WTC11 (cell line): ENCODE results near the gene NAA60. TPM values are rescaled to one million over a fixed set of nuclear protein-coding genes. Genes with fewer than 3 reads are reported as not detected.
A peak's percentile ranks its signal among the peaks of the same experiment; 100 is the strongest.

Source experiments
- ATAC-seq: fragments of 200-7000 bp; cut with Tn5 transposase; 2 replicates; pipeline ENCODE4 v1.10.0; 2021; ENCODE audit warnings: mild to moderate bottlenecking, moderate library complexity
- CTCF ChIA-PET: fragments of 300-600 bp; sonication (Branson Sonifier 250); formaldehyde crosslinking; loops from one replicate; lab custom pipeline; 2021; ENCODE audit warnings: antibody characterized with exemption; lab: Charles Lee
- POLR2A ChIA-PET: fragments of 350-600 bp; sonication (Branson Sonifier 250); formaldehyde crosslinking; loops from one replicate; lab custom pipeline; 2021; ENCODE audit warnings: antibody characterized with exemption; lab: Charles Lee
- DNase-seq: peaks from one replicate; pipeline ENCODE4 v3.0.0; 2021; ENCODE audit warnings: low spot score
- H3K27ac Mint-ChIP-seq: 2 replicates; pipeline ENCODE4 v1.8.0; 2021; ENCODE audit warnings: mixed read lengths
- H3K27me3 Mint-ChIP-seq: 2 replicates; pipeline ENCODE4 v1.8.0; 2021; ENCODE audit warnings: low read depth, mild to moderate bottlenecking, moderate library complexity, mixed read lengths
- H3K36me3 Mint-ChIP-seq: 2 replicates; pipeline ENCODE4 v1.8.0; 2021; ENCODE audit warnings: mixed read lengths
- H3K4me1 Mint-ChIP-seq: 2 replicates; pipeline ENCODE4 v1.8.0; 2022; ENCODE audit warnings: mixed read lengths
- H3K4me3 Mint-ChIP-seq: 2 replicates; pipeline ENCODE4 v1.8.0; 2021; ENCODE audit warnings: mild to moderate bottlenecking, moderate library complexity, mixed read lengths
- H3K9me3 Mint-ChIP-seq: 2 replicates; pipeline ENCODE4 v1.8.0; 2021; ENCODE audit warnings: mixed read lengths
- AFF4 ChIP-seq: sonication (generic); formaldehyde crosslinking; IDR thresholded peaks from 2 replicates; pipeline ENCODE4 v1.8.1; 2023; ENCODE audit warnings: mild to moderate bottlenecking, missing genetic modification reagents, borderline replicate concordance
- FOXP4 ChIP-seq: sonication (generic); formaldehyde crosslinking; IDR thresholded peaks from 2 replicates; pipeline ENCODE4 v1.8.0; 2022; ENCODE audit warnings: mild to moderate bottlenecking, missing genetic modification reagents
- GABPB1 ChIP-seq: sonication (generic); formaldehyde crosslinking; IDR thresholded peaks from 2 replicates; pipeline ENCODE4 v1.8.1; 2023; ENCODE audit warnings: mild to moderate bottlenecking, missing genetic modification reagents
- HMGXB4 ChIP-seq: sonication (generic); formaldehyde crosslinking; IDR thresholded peaks from 2 replicates; pipeline ENCODE4 v1.8.1; 2023; ENCODE audit warnings: mild to moderate bottlenecking, moderate library complexity, missing genetic modification reagents
- JUN ChIP-seq: sonication (generic); formaldehyde crosslinking; IDR thresholded peaks from 2 replicates; pipeline ENCODE4 v1.8.0; 2023; ENCODE audit warnings: mild to moderate bottlenecking, missing genetic modification reagents
- MAX ChIP-seq: sonication (generic); formaldehyde crosslinking; IDR thresholded peaks from 2 replicates; pipeline ENCODE4 v1.8.0; 2022; ENCODE audit warnings: mild to moderate bottlenecking, missing genetic modification reagents
- PRRX2 ChIP-seq: fragments of 250-450 bp; sonication (Bioruptor Pico); IDR thresholded peaks from 2 replicates; pipeline ENCODE4 v1.8.0; 2021; ENCODE audit warnings: mild to moderate bottlenecking
- USF1 ChIP-seq: sonication (generic); formaldehyde crosslinking; IDR thresholded peaks from 2 replicates; pipeline ENCODE4 v1.8.0; 2022; ENCODE audit warnings: mild to moderate bottlenecking, missing genetic modification reagents
- ZNF416 ChIP-seq: fragments of 250-450 bp; sonication (Bioruptor Pico); IDR thresholded peaks from 2 replicates; pipeline ENCODE4 v1.9.0; 2021; ENCODE audit warnings: mild to moderate bottlenecking, inconsistent platforms
- total RNA-seq: library from RNA; stranded (reverse); gene quantifications from 3 replicates; pipeline ENCODE4 v1.2.3, GENCODE V29; 2021
- TF ChIP-seq, protein P1 (sequence below): sonication (generic); formaldehyde crosslinking; IDR thresholded peaks from 2 replicates; pipeline ENCODE4 v1.8.1; 2023; ENCODE audit warnings: mild to moderate bottlenecking, missing genetic modification reagents
- TF ChIP-seq, protein P2 (sequence below): fragments of 250-450 bp; sonication (Bioruptor Pico); IDR thresholded peaks from 2 replicates; pipeline ENCODE4 v1.9.0; 2021; ENCODE audit warnings: mild to moderate bottlenecking

NAA60 gene
- total RNA-seq, 1 experiment from 2014 or later, result 50.3 TPM

DNA sequence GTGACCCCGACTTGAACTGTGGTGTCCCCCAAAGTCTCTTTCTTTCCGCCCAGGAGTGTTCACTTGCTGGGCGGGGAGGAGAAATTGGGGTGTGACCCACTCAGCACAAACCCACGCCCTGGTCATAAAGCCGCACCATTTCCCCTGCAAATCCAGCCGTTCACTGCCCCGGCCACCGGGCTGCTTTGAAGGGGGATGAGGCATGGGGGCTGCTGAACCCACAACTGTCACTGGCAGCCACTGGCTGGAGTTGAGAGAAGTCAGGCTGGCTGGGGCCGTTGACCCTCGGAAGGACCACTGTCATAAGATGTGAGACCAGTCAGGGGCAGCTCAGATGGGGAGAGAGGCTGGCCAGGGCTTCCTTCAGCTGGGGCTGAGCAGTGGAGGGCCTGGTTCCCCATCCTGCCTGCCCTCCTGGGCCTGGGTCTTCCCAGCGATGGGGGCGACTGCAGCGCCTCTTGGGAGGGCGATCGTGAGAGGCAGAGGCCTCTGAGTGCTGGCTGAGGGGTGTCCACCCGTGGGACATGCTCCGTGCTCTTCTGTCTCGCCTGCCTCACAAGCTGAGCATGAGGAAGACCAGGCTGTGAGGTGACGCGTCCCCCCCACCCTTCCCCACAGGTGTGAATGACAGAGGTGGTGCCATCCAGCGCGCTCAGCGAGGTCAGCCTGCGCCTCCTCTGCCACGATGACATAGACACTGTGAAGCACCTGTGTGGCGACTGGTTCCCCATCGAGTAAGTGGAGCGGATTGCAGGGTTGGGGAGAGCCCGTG lies 32.3 kb downstream of the NAA60 start:
- no peak for ATAC-seq
- TF ChIP-seq FOXP4 (CRISPR knock-in tag), result no peak
- TF ChIP-seq, protein P1, sequence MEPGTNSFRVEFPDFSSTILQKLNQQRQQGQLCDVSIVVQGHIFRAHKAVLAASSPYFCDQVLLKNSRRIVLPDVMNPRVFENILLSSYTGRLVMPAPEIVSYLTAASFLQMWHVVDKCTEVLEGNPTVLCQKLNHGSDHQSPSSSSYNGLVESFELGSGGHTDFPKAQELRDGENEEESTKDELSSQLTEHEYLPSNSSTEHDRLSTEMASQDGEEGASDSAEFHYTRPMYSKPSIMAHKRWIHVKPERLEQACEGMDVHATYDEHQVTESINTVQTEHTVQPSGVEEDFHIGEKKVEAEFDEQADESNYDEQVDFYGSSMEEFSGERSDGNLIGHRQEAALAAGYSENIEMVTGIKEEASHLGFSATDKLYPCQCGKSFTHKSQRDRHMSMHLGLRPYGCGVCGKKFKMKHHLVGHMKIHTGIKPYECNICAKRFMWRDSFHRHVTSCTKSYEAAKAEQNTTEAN, result no peak
- TF ChIP-seq ZNF416 (CRISPR knock-in tag), result no peak
- TF ChIP-seq, protein P2, sequence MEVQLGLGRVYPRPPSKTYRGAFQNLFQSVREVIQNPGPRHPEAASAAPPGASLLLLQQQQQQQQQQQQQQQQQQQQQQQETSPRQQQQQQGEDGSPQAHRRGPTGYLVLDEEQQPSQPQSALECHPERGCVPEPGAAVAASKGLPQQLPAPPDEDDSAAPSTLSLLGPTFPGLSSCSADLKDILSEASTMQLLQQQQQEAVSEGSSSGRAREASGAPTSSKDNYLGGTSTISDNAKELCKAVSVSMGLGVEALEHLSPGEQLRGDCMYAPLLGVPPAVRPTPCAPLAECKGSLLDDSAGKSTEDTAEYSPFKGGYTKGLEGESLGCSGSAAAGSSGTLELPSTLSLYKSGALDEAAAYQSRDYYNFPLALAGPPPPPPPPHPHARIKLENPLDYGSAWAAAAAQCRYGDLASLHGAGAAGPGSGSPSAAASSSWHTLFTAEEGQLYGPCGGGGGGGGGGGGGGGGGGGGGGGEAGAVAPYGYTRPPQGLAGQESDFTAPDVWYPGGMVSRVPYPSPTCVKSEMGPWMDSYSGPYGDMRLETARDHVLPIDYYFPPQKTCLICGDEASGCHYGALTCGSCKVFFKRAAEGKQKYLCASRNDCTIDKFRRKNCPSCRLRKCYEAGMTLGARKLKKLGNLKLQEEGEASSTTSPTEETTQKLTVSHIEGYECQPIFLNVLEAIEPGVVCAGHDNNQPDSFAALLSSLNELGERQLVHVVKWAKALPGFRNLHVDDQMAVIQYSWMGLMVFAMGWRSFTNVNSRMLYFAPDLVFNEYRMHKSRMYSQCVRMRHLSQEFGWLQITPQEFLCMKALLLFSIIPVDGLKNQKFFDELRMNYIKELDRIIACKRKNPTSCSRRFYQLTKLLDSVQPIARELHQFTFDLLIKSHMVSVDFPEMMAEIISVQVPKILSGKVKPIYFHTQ, result no peak
- no peak for TF ChIP-seq GABPB1
- no peak for TF ChIP-seq MAX
- no peak for TF ChIP-seq JUN (CRISPR knock-in tag)
- no peak for TF ChIP-seq USF1 (CRISPR knock-in tag)
- TF ChIP-seq, all 79 proteins: peak for 0
- POLR2A ChIA-PET, result no interaction called here
- Mint-ChIP-seq H3K36me3 (peaks cover 12% of the 10 kb centered on the region), H3K9me3 (no peaks in the 10 kb centered on the region), H3K4me1 (peaks cover 2% of the 10 kb centered on the region), H3K27me3 (no peaks in the 10 kb centered on the region), H3K27ac (peak overlapping the region; percentile 68; the same call in 1 of the 2 replicates), H3K4me3 (no peak overlapping the region)
- CTCF ChIA-PET, result no interaction called here
- DNase-seq, result no peak

- TF ChIP-seq AFF4 (CRISPR knock-in tag), result no peak
- TF ChIP-seq PRRX2 (CRISPR knock-in tag), result no peak
- no peak for TF ChIP-seq HMGXB4 (CRISPR knock-in tag)
- no peak for ATAC-seq
- H3K4me3 Mint-ChIP-seq, result no peak overlapping the region
- peaks cover 7% of the 10 kb centered on the region for H3K4me1 Mint-ChIP-seq
- no peaks in the 10 kb centered on the region for H3K9me3 Mint-ChIP-seq
- H3K27ac Mint-ChIP-seq, result no peak overlapping the region
- ChIA-PET POLR2A (no interaction called here), CTCF (no interaction called here)
- H3K36me3 Mint-ChIP-seq, result peaks cover 17% of the 10 kb centered on the region
- H3K27me3 Mint-ChIP-seq, result no peaks in the 10 kb centered on the region
- DNase-seq, result no peak
These were observed 32.9 kb downstream of the NAA60 start for GRCh38 chr16:3476409-3476808.
